ENCODE data around the gene TEKT2. TPM values are rescaled to one million over a fixed set of nuclear protein-coding genes. Genes with fewer than 3 reads are reported as not detected.

Gene TEKT2
- total RNA-seq, 1 donor from 2014 or later = 0.75 TPM

DNA sequence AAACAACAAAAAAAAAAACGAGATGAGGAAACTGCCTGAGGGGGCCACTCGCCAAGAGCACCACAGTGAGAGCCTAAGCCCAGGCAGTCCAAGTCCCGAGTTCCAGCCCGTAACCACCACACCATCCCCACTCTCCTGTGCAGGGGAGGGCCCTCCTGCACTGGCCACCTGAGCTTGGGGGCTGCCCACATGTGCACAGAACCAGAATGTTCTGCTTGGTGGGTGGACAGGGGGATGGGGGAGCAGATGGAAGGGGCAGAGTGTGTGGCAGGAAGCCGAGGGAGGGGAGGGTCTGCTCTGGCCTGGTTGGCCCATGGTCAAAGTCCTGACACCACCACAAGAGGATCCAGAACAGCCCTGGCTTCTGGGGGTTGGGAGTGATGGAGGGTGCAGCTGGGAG lies 22.4 kb downstream of the TEKT2 start:
- no peak for DNase-seq (ENCODE audit: low spot score)

DNA sequence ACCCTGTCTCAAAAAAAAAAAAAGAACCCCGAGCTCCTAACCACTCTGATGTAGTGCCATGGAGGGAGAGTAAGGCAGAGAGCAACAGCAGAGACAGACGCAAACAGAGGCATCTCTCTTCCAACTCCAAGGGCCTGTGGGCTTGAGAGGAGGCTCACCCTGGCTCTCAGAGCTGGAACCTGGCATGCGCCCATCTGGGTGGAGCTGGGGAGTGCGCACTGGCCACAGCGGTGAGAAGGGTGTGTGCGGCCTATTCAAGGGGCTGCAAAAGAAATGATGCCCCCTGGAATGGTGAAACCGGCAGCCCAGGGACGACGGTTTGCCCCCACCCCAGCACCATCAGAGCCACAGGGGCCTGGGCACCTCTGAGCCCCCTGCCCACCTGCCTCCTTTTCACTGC lies 23.5 kb downstream of the TEKT2 start:
- DNase-seq (ENCODE audit: low spot score) = no peak

DNA sequence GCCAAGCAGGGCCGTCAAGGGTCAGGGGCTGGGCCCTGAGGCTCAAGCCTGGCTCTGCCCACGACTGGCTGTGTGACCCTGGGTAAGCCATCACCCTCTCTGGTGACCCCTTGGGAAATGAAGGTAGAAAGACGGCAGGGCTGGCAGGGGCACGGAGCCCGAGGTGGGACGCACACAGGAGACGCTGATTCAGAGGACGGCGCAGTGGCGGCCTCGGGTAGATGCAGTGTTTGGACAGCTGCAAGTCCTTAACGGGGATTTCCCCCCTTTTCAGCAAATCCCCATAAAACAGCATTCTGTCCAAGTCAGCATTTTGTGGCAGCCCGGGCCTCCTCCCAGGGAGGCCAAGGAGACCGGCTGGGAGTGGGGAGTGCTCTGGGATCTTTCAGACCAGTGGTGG lies 24.4 kb downstream of the TEKT2 start:
- no peak for DNase-seq (ENCODE audit: low spot score)

DNA sequence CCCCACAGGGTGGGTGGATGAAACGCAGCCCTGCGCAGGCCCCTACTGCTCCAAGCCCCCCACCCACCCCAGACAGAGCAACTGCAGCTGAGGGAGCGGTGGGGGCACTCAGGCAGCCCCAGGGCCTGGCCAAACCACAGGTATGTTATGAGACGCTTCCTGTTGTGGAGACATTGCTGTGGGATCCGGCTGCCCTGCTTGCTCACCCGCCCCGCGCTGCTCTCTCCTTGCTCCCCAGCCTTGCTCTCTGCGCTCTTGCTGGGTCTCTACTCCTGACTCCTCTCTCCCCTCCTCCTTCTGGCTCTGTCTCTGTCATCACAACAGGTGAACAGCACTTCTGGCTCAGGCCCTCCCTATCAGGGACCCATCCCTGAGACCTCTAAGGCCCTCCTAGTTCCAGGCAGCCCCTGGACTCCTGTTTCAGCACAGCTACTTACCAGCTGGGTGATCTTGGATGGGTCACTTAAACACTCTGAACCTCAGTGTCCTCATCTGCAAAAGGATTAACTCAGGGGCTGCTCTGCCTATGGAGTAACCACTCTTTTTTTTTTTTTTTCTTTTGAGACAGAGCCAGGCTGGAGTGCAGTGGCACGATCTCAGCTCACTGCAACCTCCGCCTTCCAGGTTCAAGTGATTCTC lies 25.3 kb downstream of the TEKT2 start:
- no peak for DNase-seq (ENCODE audit: low spot score)

DNA sequence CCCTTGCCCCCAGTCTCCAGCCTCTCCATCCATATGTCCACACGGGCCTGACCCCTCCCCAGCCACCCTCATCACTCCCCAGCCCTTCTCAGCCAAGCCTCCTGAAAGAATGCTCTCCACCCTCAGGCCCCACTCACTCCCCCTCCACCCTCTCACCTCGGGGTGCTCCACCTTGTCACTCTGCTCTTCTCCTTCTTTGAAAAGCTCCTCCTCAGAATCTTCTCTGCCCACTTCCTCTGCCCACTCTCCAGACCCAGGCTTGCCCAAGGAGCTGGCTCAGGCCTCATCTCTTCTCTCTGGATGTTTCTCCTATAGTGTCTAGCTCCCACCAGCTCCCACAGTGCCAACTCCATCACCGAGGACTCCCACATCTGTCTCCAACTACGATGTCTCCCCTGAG lies 27.3 kb downstream of the TEKT2 start:
- DNase-seq (ENCODE audit: low spot score) = no peak

DNA sequence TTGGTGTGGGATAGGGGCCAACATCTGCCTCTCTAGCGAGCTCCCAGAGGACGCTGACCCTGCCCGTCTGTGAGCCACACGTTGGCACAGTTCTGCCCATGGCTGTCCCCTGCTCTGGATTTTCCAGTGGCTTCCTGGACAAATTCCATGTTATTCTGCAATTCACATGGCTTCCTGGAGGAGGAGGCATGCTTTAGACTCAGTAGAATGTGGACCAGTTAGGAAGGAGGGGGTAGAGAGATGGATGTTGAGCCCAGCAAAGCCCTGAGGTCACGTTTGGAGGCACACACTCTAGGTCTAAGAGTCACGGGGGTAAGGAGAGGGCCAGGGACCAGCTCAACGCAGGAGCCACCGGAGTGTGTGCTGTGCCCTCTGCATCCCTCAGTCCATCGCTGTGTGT lies 28.9 kb downstream of the TEKT2 start:
- no peak for DNase-seq (ENCODE audit: low spot score)

DNA sequence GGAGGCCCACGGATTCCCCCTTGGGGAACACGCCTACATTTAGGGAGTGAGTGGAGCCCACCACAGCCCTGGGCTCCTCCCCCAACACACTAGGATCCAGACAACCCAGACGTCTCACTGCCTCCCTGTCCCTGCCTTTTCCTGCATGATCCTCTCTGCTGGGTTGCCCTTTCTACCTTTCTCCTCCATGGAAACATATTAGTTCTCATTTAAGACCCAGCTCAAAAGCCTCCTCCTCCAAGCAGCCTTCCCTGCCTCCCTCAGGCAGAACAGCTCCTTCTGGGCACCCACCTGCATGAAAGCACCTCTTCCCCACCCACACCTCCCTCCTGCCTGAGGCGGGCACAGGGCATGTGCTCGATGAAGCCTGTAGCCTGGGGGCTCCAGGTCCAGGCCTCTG lies 30.5 kb downstream of the TEKT2 start:
- DNase-seq (ENCODE audit: low spot score) = no peak

DNA sequence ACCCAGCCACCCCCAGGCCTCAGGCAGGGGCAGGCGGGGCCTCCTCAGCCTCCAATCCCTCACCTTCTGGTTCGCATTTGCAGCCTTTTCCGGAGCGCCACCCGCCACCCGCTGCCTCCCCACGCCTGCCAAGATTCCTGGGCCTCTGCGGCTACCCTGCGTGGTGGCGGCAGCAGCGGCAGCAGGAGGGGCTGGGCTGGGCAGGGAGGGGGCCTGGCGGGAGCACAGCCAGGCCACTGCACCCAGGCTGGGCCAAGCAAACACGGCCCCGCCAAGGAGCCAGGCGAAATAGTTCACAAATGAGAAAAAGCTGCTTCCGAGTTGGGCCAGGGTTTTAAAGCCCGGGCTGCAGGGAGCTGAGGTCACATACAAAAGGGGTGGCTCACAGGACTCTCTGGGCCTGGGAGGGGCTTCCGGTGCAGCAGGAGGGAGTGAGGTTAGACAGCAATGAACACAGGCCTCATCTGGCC lies 31.3 kb downstream of the TEKT2 start:
- DNase-seq (ENCODE audit: low spot score) = no peak

DNA sequence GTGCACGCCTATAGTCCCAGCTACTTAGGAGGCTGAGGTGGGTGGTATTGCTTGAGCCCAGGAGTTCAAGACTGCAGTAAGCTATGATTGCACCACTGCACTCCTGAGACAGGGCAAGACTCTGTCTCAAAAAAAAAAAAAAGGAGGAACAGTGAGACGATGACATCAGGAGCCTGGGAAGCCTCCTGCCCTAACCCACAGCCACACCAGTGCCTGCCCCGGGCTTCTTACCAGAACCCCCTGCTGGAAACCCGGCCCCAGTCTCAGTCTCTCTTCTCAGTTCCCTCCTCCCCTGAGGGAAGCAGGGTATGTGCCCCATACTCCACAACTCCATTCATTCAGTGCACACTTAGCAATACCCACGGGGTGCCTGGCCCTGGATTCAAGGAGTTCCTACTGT lies 32.0 kb downstream of the TEKT2 start:
- DNase-seq (ENCODE audit: low spot score) = no peak

DNA sequence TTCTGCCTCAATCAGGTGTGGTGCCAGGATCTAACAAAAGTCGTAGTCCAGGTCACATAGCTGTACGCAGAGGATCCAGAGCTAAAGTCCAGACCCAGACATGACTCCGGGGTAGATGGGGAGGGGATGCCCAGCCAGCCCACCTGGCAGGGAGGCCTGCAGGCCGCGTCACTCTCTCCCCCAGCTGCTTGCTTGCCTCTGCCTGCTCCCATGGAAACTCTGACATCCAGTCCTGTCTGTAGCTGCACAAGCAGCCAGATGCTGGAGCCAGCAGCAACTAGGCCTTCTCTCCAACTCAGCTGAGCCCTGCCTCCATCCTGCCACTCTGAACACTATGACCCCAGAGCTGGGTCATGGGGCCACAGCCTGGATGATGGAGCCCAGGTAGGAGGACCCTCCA lies 33.0 kb downstream of the TEKT2 start:
- no peak for DNase-seq (ENCODE audit: low spot score)

DNA sequence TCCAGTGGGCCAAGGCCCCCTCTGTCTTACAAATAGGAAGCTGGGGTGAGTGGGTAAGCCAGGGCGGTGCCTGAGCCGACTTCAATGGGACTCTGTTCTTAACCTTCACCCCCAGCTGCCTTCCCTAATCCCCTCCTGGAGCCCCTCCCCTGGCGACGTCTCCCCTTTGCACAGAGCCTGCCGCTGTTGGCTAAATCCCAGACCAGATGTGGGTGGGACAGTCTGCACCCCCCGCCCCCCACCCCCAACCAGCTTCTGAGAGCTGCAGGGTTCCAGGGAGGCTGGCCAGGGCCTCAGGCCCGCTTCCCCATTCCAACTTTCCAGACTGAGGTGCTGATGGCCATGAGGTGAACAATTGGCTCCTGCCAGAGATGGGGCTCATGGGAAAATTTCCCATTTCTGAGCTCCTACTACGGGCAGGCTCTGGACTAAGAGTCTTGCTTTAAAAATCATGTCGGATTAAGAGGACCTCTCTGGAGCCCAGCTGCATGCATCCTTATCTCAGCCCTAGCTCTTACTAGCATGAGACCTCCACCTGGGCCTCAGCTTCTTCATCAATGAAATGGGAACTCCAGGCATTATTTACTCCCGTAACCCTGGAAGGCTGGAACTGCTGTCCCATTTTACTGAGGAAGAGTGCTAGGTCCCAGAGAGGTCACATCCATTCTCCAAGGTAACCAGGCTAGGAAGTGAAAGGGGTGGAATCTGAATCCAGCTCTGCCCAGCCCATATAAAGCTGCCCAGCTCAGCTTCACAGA lies 34.7 kb downstream of the TEKT2 start:
- no peak for DNase-seq (ENCODE audit: low spot score)

DNA sequence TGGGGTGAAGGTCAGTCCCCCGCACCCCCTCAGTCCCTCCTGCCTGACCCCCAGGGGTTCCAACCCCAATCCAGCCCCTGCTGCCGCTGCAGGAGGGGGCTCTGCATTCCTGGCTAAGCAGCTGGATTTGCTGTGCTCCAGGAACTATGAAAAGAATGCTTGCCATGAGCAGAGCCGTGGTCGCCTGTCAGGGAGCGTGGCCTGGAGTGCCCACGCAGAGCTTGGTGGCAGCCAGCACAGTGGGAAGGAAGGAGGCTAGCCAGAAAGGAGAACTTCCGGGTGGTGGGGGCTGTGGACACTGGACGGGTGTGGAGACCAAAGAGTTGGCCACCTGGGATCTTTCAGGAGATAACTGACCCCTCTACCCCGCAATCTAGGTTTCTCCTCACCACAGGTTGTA lies 35.6 kb downstream of the TEKT2 start:
- no peak for DNase-seq (ENCODE audit: low spot score)

DNA sequence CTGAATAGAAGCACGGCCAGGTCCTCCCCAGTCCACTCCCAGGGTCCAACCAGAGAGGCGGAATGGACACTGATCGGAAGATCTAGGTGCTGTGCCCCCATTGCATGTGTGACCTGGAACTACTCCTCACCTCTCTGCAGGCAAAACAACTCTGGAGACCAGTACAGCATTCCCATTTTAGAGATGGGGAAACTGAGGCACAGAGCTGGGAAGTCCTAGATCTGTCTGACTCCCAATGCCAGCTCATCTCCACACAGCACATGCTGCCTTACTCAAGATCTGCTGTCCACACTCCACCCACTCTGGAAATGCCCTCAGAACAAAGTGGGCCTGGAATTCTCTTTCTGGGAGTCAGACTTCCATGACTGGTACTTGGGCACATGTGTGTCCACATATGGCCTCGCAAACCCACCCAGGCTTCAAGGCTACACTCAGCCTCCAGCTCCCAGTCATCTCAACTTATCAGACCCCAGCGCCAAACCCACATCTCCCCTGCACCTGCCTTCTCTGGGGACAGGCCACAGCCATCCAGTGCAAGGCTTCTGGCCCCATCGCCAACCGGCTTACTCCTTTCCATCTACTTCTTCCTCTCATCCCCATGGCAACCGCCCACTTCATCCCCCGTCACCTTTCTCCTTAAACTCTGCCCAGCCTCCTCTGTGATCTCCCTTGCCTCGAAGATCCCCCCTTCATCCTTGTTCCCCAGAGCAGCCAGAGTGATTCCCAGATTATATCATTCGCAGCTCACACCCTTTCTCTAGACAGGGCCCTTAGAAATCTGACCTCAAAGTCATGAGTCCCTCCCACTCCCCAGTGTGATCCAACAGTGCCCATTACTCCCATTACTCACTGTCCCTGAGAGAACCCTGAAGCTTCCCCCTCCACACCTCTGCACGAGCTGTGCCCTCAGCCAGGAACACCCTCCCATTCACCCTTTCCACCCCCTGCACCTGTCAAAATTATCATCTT lies 38.5 kb downstream of the TEKT2 start:
- DNase-seq (ENCODE audit: low spot score) = no peak

DNA sequence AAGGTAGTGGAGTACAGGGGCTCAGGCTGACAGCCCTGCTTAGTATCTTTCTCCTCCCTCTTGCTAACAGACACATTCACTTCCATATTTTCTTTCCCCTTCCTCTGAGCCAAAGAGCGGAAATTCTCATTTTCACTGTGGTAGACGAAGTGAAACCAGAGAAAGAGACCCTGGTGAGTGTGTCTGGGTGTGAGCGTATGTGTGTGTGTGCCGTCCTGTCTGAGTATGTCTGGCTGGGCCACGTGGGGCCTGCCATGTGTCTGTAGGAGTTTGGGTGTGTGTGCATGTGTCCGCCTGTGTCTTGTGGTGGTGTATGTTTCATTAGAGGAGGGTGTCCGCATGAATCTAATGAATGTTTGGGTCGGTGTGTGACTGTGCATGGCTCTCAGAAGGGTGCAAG lies 39.5 kb downstream of the TEKT2 start:
- peak; percentile 26 for DNase-seq (ENCODE audit: low spot score)

DNA sequence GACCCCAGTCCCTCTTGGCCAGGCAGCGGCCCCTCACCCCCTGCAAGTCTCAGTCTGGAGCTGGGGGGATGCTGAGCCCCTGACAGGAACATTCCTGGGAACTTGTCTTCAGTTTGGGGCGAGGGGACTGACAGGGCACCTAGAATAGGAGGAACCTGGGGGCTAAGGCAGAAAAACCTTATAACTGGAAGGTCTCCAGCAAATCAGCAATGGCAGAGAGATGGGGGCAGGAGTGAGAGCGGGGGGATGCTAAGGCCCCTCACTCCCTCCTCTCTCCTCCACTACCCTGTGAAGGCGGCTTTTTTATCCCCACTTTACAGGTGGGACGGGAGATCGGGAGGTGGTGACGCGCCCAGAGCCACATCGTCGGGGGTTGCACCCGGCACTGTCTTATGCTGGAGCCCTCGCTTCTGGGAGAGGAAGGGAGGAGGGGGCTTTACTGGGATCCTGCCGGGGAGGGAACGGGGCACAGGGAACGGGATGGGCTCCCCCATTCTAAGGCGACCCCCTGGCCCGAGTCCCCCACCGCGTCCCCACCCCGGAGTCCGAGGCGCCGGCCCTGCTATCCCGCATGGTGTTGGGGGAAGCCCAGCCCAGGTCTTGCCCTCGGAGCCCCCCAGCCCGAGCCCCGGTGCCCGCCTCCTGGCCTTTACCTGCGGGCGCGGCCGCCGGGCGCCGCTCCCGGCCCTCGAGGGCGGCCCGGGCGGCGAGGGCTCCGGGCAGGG lies 40.7 kb downstream of the TEKT2 start:
- no peak for DNase-seq (ENCODE audit: low spot score)

DNA sequence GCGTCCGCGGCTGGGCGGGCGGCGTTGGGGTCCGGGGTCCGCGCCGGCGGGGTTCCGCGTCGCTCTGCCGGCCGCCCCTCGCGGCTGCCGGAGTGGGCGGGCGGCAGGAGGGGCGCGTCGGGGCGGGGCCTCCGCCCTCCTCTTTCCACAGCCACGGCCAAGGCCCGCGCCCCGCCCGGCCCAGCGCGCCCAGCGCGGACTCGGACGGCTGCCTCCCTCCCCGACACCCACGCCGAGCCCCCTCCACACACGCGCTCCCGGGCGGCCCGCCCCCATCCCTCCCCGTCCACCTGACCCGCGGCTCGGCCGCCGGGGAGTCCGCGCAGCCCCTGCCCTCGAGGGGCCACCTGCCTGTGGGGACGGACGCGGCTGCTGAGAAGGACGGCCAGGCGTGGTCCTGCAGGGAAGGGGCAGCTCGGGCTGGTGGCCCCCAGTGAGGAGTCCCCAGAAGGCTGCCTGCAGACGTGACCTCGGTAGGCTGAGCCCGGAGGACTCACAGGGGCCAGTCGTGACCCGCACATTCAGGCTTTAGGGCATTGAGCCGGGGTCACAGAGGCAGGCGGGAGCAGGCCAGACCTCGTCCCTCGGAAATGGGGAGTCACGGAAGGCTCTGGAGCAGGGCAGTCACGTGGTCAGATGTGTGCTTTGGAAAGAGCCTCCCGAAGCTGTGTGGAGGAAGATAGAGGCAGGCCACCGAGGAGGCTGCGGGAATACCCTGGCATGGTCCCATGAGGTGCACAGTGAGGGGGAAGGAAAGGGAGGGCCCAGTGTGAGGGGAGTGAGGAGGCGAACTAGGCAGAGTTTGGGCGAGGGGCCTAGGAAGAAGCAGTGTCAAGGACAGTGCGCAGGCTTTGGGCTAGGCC lies 41.5 kb downstream of the TEKT2 start, which contains the start of gene COL8A2:
TSS of gene COL8A2 (minus strand) at position 94 of the 863 bp plus-strand sequence. CDS start 24,980 bp downstream, outside the sequence.
- no peak for DNase-seq (ENCODE audit: low spot score)

DNA sequence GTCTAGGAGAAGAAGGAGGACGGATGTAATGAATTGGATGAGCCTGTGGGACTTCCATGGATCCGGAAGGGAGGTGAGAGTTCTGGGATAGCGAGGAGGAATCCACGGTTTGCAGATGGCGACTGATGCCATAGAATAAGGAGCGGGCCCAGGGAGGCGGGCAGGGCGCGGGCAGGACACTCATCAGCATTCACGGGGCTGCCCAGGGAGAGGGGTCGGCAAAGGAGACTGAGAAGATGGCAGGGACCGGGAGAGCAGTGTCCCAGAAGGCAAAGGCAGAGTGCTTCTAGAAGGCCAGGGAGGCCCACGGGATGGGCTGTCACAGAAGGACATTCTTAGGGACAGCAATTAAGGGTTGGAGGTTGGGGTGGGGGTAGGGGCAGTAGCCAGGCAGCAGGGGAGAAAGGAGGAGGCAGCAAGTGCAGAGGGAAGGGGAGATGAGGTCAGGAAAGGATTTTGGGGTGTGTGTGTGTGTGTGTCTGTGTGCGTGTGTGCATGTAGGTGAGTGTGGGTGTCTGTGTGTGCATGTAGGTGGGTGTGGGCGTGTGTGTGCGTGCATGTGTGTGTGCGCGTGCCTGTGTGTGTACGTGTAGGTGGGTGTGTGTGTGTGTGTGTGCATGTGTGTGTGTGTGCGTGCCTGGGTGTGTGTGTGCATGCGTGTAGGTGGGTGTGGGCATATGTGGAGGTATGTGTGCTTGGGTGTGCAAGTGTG lies 42.3 kb downstream of the TEKT2 start:
- DNase-seq (ENCODE audit: low spot score) = no peak

DNA sequence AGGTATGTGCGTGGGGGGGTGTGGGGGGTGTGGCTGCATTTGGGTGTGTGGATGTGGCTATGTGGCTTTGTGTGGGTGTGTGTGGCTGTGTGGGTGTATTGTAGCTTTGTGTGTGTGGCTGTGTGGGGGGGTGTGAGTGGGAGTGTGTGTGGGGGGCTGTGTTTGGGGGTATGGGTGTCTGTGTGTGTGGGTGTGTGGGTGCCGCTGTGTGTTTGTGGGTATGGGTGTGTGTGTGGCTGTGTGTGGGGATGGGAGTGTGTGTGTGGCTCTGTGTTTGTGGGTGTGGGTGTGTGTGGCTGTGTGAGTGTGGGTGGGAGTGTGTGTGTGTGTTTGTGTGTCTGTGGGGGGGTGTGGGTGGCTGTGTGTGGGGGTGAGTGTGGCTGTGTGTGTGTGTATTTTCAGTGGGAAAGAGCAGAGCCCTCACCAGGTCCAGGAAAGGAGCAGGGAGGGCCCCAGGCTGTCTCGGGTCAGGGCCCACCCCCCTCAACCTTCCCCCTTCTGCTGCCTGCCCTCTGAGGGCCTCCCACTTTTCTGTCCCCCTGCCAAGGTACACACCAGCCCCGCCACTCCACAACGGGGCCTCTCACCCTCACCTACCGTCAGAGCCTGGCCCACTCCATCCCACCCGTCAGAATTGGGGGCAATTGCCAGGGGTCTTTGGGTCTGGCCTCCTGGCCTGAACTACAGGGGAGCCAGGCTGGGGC lies 43.1 kb downstream of the TEKT2 start:
- no peak for DNase-seq (ENCODE audit: low spot score)

Measured in mucosa of gallbladder (tissue), 1 donor.